Right atrium auricular region (tissue), 2 donors: ENCODE data around the gene ZFAND5. TPM values are rescaled to one million over a fixed set of nuclear protein-coding genes. Genes with fewer than 3 reads are reported as not detected.

Experiments
- DNase-seq: peaks from one replicate; pipeline ENCODE4 v3.0.0-alpha.2; 2019; ENCODE audit warnings: low spot score
- H3K27ac ChIP-seq, 2 donors: fragments of 200-600 bp; sonication (generic); 1 replicate in 1 of 2; 2 replicates in 1 of 2; pipeline ENCODE4 v1.5.1; 2016 to 2019
- H3K27me3 ChIP-seq, 2 donors: fragments of 200-600 bp; sonication (generic); one replicate each; pipeline versions ENCODE4 v1.5.1 to v1.6.0; 2017 to 2019
- H3K36me3 ChIP-seq: fragments of 200-600 bp; sonication (generic); one replicate; pipeline ENCODE4 v1.5.1; 2016
- H3K4me1 ChIP-seq, 2 donors: fragments of 200-600 bp; sonication (generic); one replicate each; pipeline versions ENCODE4 v1.5.1 to v1.6.0; 2017 to 2019
- H3K4me3 ChIP-seq, 2 donors: fragments of 200-600 bp; sonication (generic); 1 replicate in 1 of 2; 2 replicates in 1 of 2; pipeline ENCODE4 v1.5.1; 2017 to 2019; ENCODE audit warnings: mild to moderate bottlenecking in 1 of 2, moderate library complexity in 1 of 2
- H3K9me3 ChIP-seq, 2 donors: fragments of 200-600 bp; sonication (generic); one replicate each; pipeline ENCODE4 v1.5.1; 2019
- total RNA-seq, 2 donors: library from RNA; depleted of rRNA; stranded (reverse); fragments of >200 nt; gene quantifications; one replicate each; pipeline ENCODE4 v1.1.0, GENCODE V29; 2016
- TF ChIP-seq, protein P1 (sequence below), 2 donors: fragments of 200-600 bp; sonication (generic); IDR thresholded peaks; one replicate each; pipeline ENCODE4 v1.5.1; 2019; ENCODE audit warnings: antibody characterized with exemption in 2 of 2

The ZFAND5 gene
- total RNA-seq, 2 donors from 2014 or later: 113 to 134 TPM

DNA sequence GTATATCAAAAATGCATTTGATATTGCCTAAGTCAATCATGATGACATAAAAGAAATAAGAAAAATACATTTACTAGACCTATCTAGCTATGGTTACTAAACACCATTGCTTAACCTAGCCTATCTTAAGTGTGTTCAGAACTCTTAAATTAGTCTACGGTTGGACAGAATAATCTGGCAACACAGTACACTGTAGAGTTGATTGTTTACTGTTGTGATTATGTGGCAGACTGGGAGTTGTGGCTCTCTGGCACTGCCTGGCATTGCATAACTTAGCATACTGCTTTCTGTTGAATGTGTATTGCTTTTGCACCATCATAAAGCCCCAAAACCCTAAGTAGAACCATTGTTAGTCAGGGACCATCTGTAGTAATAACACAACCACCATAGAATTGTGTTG lies 21.2 kb upstream of the ZFAND5 start:
- Histone ChIP-seq H3K9me3 (no peaks in the 10 kb centered on the region), H3K36me3 (no peaks in the 10 kb centered on the region)

DNA sequence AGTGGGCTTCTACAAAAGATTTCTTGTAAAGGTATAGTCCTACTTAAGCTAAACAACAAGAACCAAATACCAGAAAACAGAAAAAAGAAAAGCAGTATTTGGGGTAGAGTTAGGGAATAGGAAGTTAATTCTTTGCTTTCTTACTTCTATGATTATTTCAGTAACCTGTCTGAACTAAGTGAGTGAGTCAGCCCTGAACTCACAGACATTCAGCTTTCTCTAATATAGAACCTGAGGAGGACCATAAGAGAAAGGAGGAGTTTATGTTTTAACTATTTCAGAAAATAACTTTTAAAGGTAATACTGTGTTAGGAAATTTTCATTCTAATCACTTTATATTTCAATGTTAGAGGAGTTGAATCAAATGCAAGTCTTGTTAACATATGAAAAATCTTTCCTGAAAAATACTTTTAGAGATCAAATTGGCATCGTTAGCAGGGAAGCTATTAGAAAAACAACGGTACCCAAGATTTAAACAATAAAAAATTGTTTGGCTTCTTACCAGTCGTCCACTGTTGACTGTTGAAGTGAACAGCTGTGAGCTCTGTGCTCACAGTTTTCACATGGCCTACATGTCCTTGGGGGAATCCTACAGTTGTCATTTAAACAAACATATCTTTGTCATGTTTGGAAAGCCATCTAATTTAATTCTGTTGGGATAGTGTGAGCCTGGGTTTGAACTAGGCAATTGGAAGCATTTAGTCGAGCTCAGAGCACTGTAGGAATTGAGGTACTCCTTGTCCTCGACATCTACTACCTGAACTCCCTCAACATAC lies 19.9 kb upstream of the ZFAND5 start:
- TF ChIP-seq, protein P1, sequence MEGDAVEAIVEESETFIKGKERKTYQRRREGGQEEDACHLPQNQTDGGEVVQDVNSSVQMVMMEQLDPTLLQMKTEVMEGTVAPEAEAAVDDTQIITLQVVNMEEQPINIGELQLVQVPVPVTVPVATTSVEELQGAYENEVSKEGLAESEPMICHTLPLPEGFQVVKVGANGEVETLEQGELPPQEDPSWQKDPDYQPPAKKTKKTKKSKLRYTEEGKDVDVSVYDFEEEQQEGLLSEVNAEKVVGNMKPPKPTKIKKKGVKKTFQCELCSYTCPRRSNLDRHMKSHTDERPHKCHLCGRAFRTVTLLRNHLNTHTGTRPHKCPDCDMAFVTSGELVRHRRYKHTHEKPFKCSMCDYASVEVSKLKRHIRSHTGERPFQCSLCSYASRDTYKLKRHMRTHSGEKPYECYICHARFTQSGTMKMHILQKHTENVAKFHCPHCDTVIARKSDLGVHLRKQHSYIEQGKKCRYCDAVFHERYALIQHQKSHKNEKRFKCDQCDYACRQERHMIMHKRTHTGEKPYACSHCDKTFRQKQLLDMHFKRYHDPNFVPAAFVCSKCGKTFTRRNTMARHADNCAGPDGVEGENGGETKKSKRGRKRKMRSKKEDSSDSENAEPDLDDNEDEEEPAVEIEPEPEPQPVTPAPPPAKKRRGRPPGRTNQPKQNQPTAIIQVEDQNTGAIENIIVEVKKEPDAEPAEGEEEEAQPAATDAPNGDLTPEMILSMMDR (IDR thresholded peaks at IDR 0.05): no peak
- Histone ChIP-seq H3K4me3 (no peak overlapping the region), H3K36me3 (no peaks in the 10 kb centered on the region), H3K9me3 (no peaks in the 10 kb centered on the region), H3K27me3 (no peaks in the 10 kb centered on the region), H3K4me1 (no peaks in the 10 kb centered on the region), H3K27ac (no peak overlapping the region)
- DNase-seq: no peak

More for the DNA sequence above, 21.2 kb upstream of the ZFAND5 start:
- Histone ChIP-seq H3K4me3 (no peak overlapping the region), H3K27ac (no peak overlapping the region), H3K4me1 (no peaks in the 10 kb centered on the region), H3K27me3 (no peaks in the 10 kb centered on the region)
- no peak for DNase-seq
- TF ChIP-seq, protein P1 (IDR thresholded peaks at IDR 0.05): no peak

DNA sequence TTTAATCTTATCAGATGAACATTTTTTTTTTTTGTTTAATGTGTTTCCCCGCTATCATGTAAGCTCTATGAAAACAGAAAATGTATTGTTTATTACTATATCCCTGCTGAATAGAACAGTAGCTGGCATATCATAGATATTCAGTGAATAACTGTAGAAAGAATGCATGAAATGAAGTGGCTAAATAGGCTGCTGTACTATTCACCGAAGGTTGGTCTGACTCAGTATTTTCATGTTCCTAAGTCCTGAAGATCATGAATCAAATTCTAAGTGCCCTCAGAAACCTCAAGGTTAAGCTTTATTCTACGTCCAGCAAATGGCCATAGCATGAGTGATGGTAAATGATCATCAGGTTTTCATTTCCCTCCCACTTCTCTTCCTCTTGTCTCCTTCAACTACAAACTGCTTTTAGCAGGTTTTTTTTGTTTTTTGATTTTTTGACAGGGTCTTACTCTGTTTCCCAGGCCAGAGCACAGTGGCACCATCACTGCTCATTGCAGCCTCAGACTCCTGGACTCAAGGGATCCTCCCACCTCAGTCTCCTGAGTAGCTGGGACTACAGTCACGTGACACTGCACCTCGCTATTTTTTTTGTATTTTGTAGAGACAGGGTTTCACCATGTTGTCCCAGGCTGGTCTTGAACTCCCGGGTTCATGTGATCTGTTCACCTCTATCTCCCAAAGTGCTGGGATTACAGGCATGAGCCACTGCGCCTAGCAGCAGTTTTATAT lies 19.1 kb upstream of the ZFAND5 start:
- DNase-seq: no peak
- no peak overlapping the region for H3K4me3 ChIP-seq
- TF ChIP-seq, protein P1 (IDR thresholded peaks at IDR 0.05): no peak
- H3K9me3 ChIP-seq: no peaks in the 10 kb centered on the region
- H3K27ac ChIP-seq: no peak overlapping the region
- no peaks in the 10 kb centered on the region for H3K27me3 ChIP-seq
- no peaks in the 10 kb centered on the region for H3K36me3 ChIP-seq
- H3K4me1 ChIP-seq: no peaks in the 10 kb centered on the region

DNA sequence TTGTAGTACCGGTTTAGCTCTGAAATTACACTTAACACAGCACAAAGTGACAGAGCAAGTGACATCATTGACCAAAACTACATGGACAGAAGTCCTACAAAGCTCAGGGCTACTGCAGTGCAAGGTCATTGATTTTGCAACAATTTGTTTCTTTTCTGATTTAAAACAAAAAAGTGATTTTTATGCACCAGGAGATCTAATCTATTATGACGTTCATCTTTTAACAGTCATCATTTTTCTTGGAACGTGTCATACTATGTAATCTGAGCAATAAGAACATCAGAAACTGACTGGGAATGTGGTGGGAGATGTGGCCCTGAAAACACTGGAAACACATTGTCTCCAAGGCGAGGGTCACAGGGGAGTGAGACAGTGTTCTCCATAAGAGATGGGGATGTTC lies 17.4 kb upstream of the ZFAND5 start:
- TF ChIP-seq, protein P1 (IDR thresholded peaks at IDR 0.05): no peak
- no peak for DNase-seq
- Histone ChIP-seq H3K4me1 (no peaks in the 10 kb centered on the region), H3K36me3 (no peaks in the 10 kb centered on the region), H3K27me3 (no peaks in the 10 kb centered on the region), H3K9me3 (no peaks in the 10 kb centered on the region), H3K4me3 (no peak overlapping the region), H3K27ac (no peak overlapping the region)

DNA sequence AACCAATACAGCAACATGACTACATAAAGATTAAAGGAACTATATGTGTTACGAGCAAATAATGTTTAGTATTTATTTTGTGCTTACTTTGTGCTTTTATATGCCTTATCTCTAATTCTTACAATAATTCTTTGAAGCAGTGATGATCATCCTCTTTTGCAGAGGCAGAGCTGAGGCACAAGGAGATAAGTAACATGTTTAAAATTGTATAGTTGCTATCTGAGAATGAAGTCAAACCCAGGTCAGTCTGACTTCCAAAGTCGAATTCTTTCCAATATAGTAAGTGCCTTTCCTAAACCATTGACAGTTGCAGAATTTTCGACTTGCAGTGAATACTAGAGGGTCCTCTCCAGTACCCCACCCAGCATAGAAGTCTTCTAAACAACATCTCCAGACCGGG lies 12.0 kb upstream of the ZFAND5 start:
- DNase-seq: no peak
- H3K9me3 ChIP-seq: no peaks in the 10 kb centered on the region

More for the DNA sequence above, 12.0 kb upstream of the ZFAND5 start:
- Histone ChIP-seq H3K4me1 (no peaks in the 10 kb centered on the region), H3K27ac (no peak overlapping the region), H3K4me3 (no peak overlapping the region), H3K27me3 (no peaks in the 10 kb centered on the region), H3K36me3 (no peaks in the 10 kb centered on the region)
- TF ChIP-seq, protein P1 (IDR thresholded peaks at IDR 0.05): no peak
